Caco-2 (cell line): ENCODE results near the gene PPP6R3. TPM values are rescaled to one million over a fixed set of nuclear protein-coding genes. Genes with fewer than 3 reads are reported as not detected.
"Not testable (repeated sequence)": the region's sequence is repeated elsewhere in the genome, so short reads cannot be mapped to it uniquely, and the experiment has no call there.

Source experiments
- BruUV-seq: library from RNA; stranded (reverse); fragments of 400-500 nt; replicated peaks from 2 replicates; lab custom pipeline; 2021; lab: Mats Ljungman, UMichigan
- CTCF ChIA-PET: fragments of 300-600 bp; sonication (Branson Sonifier 250); formaldehyde crosslinking; loops from one replicate; lab custom pipeline; 2022; ENCODE audit warnings: antibody characterized with exemption; lab: Charles Lee
- POLR2A ChIA-PET: fragments of 300-600 bp; sonication (Branson Sonifier 250); formaldehyde crosslinking; loops from one replicate; lab custom pipeline; 2022; ENCODE audit warnings: antibody characterized with exemption; lab: Charles Lee
- DNase-seq, 2 experiments: peaks; one replicate each; pipeline versions ENCODE4 v3.0.0 to v3.0.0-alpha.2; 2020 to 2022
- H3K27me3 ChIP-seq: replicated peaks from 2 replicates; pipeline ENCODE4 v1.6.0; 2011; ENCODE audit warnings: low read length; ENCODE audit not compliant: control insufficient read depth, insufficient read depth
- H3K36me3 ChIP-seq: 2 replicates; pipeline ENCODE4 v1.5.1; 2011; ENCODE audit warnings: low read length; ENCODE audit not compliant: control insufficient read depth, insufficient read depth
- H3K4me1 ChIP-seq: fragments of 250-450 bp; sonication (Bioruptor Pico); 2 replicates; pipeline ENCODE4 v1.5.1; 2020; ENCODE audit warnings: mild to moderate bottlenecking
- H3K4me3 ChIP-seq: 2 replicates; pipeline ENCODE4 v1.5.1; 2011; ENCODE audit warnings: low read depth, mild to moderate bottlenecking, control low read depth, low read length
- H3K9me3 ChIP-seq: fragments of 250-450 bp; sonication (Bioruptor Pico); 2 replicates; pipeline ENCODE4 v1.5.1; 2020; ENCODE audit warnings: mild to moderate bottlenecking, moderate library complexity
- H3K27ac Mint-ChIP-seq: one replicate; pipeline ENCODE4 v1.8.0; 2022; ENCODE audit warnings: mixed read lengths; ENCODE audit not compliant: unreplicated experiment
- H3K27me3 Mint-ChIP-seq: one replicate; pipeline ENCODE4 v1.8.0; 2022; ENCODE audit warnings: mixed read lengths; ENCODE audit not compliant: insufficient read depth, unreplicated experiment
- H3K36me3 Mint-ChIP-seq: one replicate; pipeline ENCODE4 v1.8.0; 2022; ENCODE audit warnings: mild to moderate bottlenecking, mixed read lengths; ENCODE audit not compliant: insufficient read depth, unreplicated experiment
- H3K4me1 Mint-ChIP-seq: one replicate; pipeline ENCODE4 v1.8.0; 2022; ENCODE audit warnings: low read depth, mixed read lengths; ENCODE audit not compliant: unreplicated experiment
- H3K4me3 Mint-ChIP-seq: one replicate; pipeline ENCODE4 v1.8.0; 2022; ENCODE audit warnings: mild to moderate bottlenecking, moderate library complexity, mixed read lengths; ENCODE audit not compliant: unreplicated experiment
- H3K9me3 Mint-ChIP-seq: one replicate; pipeline ENCODE4 v1.8.0; 2022; ENCODE audit warnings: mixed read lengths; ENCODE audit not compliant: unreplicated experiment
- intact Hi-C: fragments of 100-400 bp; cut with micrococcal nuclease; formaldehyde crosslinking; loops from one replicate; pipeline ENCODE4 v1.10.0; 2022; ENCODE audit not compliant: unreplicated experiment
- total RNA-seq: library from RNA; stranded (reverse); gene quantifications from 2 replicates; pipeline ENCODE4 v1.2.3, GENCODE V29; 2022
- TF ChIP-seq, protein P1 (sequence below), 2 experiments: fragments of 200-600 bp in 1 of 2; IDR thresholded peaks; 1 replicate in 1 of 2; 2 replicates in 1 of 2; pipeline versions ENCODE4 v1.5.1 to v1.8.0; 2011 to 2022; ENCODE audit warnings: antibody characterized with exemption in 1 of 2, control low read depth in 1 of 2, inconsistent platforms in 1 of 2, low read depth in 1 of 2, low read length in 1 of 2, mild to moderate bottlenecking in 1 of 2, moderate library complexity in 1 of 2; ENCODE audit not compliant: insufficient read depth in 1 of 2, severe bottlenecking in 1 of 2, unreplicated experiment in 1 of 2

PPP6R3 gene
- total RNA-seq, 1 experiment from 2014 or later, result 276 TPM

DNA sequence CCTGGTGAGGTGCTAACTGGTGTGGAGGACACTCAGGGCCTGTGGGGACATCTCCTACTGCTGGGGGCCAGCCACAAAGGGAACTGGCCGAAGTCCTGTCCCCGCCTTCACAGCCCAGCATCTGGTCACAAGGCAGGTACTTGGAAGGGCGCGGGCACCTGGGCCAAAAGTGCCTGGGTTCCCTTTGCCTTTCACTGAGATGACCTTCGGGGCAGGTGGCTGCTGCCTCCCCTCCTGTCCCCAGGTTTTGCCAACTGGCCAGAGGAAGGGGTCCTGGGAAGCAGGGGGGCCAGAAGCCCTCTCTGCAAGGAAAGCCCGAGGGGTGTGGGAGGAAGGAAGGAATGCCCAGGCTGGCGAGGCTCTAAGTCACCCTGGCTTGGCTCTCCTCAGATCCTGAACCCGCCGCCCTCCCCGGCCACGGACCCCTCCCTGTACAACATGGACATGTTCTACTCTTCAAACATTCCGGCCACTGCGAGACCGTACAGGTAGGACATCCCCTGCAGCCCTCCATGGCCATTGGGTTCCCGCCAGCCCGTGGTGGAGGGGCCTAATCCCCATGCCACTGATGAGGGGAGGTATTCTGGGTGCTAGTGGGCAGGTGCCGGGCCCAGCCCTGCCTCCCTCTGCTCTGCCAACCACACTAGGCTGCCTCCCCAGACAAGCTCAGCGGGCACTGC is 14.4 kb upstream of the PPP6R3 start:
- no peaks in the 10 kb centered on the region for H3K27me3 ChIP-seq
- H3K4me1 ChIP-seq, result no peaks in the 10 kb centered on the region
- H3K36me3 ChIP-seq, result peaks cover 19% of the 10 kb centered on the region
- H3K9me3 ChIP-seq, result no peaks in the 10 kb centered on the region
- no TSS peak for BruUV-seq
- Mint-ChIP-seq H3K4me3 (no peak overlapping the region), H3K27me3 (no peaks in the 10 kb centered on the region), H3K36me3 (peaks cover 78% of the 10 kb centered on the region), H3K9me3 (no peaks in the 10 kb centered on the region), H3K4me1 (no peaks in the 10 kb centered on the region), H3K27ac (peak overlapping the region; percentile 65)
- TF ChIP-seq, protein P1, sequence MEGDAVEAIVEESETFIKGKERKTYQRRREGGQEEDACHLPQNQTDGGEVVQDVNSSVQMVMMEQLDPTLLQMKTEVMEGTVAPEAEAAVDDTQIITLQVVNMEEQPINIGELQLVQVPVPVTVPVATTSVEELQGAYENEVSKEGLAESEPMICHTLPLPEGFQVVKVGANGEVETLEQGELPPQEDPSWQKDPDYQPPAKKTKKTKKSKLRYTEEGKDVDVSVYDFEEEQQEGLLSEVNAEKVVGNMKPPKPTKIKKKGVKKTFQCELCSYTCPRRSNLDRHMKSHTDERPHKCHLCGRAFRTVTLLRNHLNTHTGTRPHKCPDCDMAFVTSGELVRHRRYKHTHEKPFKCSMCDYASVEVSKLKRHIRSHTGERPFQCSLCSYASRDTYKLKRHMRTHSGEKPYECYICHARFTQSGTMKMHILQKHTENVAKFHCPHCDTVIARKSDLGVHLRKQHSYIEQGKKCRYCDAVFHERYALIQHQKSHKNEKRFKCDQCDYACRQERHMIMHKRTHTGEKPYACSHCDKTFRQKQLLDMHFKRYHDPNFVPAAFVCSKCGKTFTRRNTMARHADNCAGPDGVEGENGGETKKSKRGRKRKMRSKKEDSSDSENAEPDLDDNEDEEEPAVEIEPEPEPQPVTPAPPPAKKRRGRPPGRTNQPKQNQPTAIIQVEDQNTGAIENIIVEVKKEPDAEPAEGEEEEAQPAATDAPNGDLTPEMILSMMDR (IDR thresholded peaks at IDR 0.05; ENCODE audit: insufficient read depth in 1 of 2, low read depth in 1 of 2, low read length in 1 of 2, severe bottlenecking in 1 of 2, unreplicated experiment in 1 of 2), result no peak
- intact Hi-C loops, result no loop called here
- DNase-seq, result no peak
- ChIA-PET CTCF (no interaction called here), POLR2A (no interaction called here)
- no peak overlapping the region for H3K4me3 ChIP-seq

DNA sequence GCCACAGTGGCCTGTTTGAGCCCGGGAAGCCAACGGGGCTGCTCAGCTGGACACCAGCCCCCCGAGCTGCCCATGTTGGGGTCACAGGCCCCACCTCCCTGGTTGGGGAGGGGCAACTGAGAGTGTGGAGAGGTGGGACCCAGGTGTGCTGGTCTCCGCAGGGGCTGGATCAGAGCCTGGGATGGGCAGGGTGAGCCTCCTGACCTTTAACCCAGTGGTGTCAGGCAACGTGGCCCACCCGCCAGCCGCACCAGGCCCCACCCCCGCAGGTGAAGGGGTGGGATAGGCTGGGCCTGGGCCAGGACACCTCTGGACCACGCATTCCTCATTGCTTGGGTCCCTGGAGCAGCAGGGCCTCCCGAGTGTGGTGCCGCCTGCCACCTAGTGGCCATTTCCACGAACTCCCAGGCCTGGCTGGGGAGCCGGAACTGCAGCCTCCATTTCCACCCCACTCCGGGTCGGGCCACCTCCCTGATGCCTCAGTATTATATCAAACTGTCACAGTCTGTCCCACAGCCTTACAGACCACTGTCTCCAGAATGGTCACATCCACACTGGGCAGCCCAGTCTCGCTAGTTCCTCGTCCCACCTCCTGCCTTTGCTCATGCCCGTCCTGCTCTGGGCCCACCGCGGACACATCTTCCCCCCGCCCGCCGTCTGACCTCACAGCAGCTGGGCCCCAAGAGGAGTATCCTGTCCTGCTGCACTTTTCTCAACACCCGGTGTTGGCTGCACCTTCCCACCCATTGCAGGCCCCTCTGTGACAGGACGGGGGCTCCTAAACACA is 13.3 kb upstream of the PPP6R3 start:
- peaks cover 73% of the 10 kb centered on the region for H3K36me3 Mint-ChIP-seq
- POLR2A ChIA-PET, result no interaction called here
- Histone ChIP-seq H3K9me3 (no peaks in the 10 kb centered on the region), H3K36me3 (peaks cover 19% of the 10 kb centered on the region), H3K27me3 (no peaks in the 10 kb centered on the region), H3K4me1 (no peaks in the 10 kb centered on the region), H3K4me3 (no peak overlapping the region)
- no peaks in the 10 kb centered on the region for H3K9me3 Mint-ChIP-seq
- CTCF ChIA-PET, result no interaction called here
- intact Hi-C loops, result loop anchor here (1.0 kb wide), 3 partner anchors 13 to 238 kb away; partner anchors contain the start of gene PPP6R3
- no peaks in the 10 kb centered on the region for H3K27me3 Mint-ChIP-seq
- peak overlapping the region; percentile 65 for H3K27ac Mint-ChIP-seq
- no TSS peak for BruUV-seq
- no peaks in the 10 kb centered on the region for H3K4me1 Mint-ChIP-seq
- TF ChIP-seq, protein P1 (IDR thresholded peaks at IDR 0.05; ENCODE audit: insufficient read depth in 1 of 2, low read depth in 1 of 2, low read length in 1 of 2, severe bottlenecking in 1 of 2, unreplicated experiment in 1 of 2), result peak; percentile 98 to 99
- DNase-seq, result peak; percentile 87 to 92
- H3K4me3 Mint-ChIP-seq, result no peak overlapping the region

DNA sequence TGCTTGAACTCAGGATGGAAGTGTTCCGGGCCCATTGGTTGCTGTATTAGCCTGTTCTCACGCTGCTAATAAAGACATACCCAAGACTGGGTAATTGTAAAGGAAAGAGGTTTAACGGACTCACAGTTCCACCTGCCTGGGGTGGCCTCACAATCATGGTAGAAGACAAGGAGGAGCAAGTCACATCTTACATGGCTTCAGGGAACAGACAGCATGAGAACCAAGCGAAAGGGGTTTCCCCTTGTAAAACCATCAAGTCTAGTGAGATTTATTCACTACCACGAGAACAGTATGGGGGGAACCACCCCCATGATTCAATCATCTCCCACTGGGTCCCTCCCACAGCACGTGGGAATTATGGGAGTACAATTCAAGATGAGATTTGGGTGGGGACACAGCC is 12.6 kb upstream of the PPP6R3 start:
- H3K9me3 ChIP-seq, BruUV-seq, H3K9me3 Mint-ChIP-seq, CTCF ChIA-PET, H3K4me1 Mint-ChIP-seq, H3K27me3 ChIP-seq, H3K4me3 ChIP-seq, DNase-seq, H3K27me3 Mint-ChIP-seq, H3K4me1 ChIP-seq, POLR2A ChIA-PET, H3K4me3 Mint-ChIP-seq: not testable (repeated sequence)
- peaks cover 13% of the 10 kb centered on the region for H3K36me3 ChIP-seq
- intact Hi-C loops, result loop anchor here (1.0 kb wide), 3 partner anchors 12 to 239 kb away; partner anchors contain the start of gene PPP6R3
- H3K27ac Mint-ChIP-seq, result peak overlapping the region; percentile 14
- peaks cover 66% of the 10 kb centered on the region for H3K36me3 Mint-ChIP-seq
